Measurements from ENCODE around the gene TMEM239.
"Not testable (repeated sequence)": the region's sequence is repeated elsewhere in the genome, so short reads cannot be mapped to it uniquely, and the experiment has no call there.

TMEM239 gene

DNA sequence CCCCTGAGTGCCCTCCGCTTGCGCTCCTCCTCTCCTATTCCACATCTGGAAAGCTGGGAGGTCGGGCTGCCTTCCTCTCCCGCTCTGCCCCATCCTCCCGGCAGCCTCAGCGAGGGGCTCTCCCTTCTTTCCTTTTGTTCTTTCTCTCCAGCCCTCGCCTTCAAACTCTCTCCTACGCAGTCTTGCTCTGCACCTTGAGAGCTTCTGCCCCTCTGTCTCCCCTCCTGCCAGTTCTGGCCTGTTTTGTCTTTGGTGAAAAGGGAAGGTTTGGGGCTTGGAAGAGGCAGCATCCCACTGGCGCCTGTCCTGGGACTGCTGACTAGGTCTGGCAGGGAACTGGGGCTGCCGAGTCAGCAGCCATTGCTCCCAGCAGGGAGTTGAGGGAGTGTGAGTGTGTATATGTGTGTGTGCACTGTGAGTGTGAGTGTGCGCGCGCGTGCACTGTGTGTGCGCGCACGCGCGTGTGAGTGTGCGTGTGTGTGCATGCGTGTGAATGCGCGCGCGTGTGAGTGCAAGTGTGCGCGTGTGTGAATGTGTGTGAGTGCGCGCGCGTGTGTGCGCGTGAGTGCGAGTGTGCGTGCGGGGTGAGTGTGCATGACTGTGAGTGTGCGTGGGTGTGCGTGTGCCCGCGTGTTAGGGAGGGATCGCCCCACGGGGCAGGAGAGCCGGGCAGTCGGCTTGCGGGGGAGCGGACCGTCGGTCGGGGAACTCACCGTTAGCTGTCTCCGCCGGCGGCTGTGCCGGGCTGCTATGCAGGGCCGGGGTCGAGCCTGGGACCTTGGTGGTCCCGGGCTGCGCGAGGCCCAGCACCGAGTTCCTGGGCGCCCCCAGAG, 16.3 kb upstream of the TMEM239 start:
- no peak for DNase-seq

DNA sequence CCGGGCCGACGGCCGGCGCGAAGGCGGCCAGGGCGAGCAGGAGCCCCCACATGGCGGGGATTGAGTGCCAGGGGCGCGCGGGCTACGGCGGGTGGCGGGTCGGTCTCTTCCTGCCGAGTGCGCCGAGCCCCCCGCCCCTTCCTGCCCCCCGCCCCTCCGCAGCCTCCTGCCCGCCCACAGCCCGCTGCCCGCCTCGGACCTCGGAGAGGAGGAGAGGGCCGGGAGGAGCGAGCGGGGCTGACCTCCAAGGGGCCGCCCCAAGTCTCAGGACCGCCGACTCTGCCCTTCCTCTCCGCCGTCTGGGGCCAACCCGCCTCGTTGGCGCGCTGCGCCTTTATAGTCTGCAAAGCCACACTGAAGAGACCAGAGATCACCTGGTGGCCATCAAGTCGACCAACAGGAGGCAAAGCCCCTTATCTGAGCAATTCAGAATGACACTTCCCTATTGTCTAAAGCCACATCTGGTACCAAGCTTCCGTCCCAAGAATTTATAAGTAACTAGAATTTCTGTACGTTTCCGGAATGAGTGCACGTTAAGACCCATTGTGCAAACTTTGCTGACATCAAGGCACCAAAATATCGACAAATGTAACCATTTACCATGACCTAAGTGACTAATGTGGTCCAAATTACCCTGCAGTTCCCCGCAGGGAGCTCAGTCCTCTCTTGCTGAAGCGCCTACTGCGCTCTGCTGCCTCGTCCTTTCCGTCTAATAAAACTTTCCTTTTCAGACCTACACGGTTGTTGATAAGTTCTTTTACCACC, 15.5 kb upstream of the TMEM239 start, which contains the start of gene CPXM1:
CPXM1 (minus strand) TSS at position 107 of the 765 bp plus-strand sequence; CDS start at position 52, 55 bp downstream.
- DNase-seq = no peak

DNA sequence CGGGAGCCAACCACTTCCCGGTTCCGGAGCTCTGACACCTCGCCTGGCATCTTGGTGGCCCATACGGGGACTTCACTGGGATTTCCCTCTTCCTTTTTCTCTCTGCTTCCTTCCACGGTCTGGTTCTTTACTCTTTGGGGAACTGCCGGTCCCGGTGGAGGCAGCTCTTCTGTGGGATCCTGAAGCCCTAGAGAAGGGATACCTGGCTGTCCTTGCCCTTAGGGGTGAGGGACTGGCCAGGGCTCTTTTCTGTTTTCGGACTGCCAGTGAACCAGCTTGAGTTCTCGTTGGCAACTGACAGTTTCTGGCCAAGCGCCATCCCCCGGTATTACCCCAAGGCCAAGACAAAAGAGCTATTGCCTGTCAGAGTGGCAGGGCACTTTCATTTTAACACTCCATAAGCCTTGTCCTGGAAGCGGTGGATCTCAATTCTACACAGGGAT, 14.9 kb upstream of the TMEM239 start:
- DNase-seq = no peak

DNA sequence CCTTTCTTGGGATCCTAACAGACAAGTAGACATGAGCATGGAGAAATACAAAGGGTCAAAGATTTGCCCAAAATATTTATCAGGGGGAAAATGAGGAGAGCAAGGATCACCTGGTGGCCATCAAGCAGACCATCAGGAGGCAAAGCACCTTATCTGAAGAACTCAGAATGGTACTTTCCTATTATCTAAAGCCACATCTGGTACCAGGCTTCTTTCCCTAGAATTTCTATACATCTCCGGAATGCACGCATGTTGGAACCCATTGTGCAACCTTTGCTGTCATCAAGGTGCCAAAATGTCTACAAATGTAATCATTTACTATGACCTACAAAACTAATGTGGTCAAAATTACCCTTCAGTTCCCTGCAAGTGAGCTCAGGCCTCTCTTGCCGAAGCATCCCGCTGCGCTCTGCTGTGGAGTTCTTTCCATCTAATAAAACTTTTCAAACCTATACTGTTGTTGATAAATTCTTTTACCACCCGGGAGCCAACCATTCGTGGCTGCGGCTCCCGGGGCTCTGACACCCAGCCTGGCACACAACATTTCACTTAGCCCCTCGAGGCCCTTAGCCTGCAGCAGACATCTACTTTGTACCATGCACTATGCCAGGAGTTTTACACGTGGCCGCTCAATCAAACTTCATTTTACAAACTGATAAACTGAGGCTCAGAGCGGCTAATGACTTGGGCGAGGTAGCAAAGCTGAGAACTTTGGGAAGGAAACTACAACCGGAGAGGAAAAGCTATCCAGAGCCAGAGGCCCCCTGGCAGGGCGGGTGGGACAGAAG, 11.9 kb upstream of the TMEM239 start:
- DNase-seq = no peak

DNA sequence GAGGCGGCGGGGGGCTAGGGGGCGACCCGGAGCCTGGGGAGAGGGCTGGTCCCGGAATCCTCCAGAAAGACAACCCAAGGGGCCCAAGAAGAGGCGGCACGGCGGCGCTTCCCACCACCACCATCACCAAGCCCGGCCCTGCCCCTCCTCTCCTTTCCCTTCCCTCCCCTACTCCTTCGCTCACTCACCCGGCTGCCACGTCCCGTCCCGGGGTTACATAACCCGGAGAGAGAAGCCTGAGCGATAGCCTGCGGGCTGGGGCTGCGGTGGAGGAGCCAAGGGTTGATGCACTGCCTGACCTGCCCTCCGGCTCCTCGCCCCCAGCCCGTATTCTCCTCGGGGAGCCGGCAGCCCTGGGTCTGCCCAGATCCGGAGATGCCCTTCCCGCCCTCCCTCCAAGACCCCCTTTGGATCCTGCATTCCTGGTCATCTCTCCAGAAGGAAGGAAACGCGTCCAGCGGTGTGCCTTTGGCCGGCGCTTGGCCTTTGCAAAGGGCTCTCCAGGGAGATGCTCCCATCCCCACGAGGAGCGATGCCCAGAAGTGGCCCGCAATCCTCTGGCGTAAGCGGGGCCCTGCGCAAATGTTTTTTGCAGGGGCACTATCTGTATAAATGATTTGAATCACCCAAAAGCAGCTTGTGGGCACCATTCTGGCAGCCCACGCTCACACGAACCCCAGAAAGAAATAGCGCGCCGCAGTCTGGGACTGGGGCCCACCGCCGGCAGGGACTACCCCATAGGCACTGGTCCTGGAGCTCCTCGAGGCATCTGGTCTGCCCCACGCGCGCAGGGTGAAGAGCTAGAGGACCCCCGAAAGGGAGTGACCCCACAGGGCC, 11.1 kb upstream of the TMEM239 start:
- DNase-seq = no peak

DNA sequence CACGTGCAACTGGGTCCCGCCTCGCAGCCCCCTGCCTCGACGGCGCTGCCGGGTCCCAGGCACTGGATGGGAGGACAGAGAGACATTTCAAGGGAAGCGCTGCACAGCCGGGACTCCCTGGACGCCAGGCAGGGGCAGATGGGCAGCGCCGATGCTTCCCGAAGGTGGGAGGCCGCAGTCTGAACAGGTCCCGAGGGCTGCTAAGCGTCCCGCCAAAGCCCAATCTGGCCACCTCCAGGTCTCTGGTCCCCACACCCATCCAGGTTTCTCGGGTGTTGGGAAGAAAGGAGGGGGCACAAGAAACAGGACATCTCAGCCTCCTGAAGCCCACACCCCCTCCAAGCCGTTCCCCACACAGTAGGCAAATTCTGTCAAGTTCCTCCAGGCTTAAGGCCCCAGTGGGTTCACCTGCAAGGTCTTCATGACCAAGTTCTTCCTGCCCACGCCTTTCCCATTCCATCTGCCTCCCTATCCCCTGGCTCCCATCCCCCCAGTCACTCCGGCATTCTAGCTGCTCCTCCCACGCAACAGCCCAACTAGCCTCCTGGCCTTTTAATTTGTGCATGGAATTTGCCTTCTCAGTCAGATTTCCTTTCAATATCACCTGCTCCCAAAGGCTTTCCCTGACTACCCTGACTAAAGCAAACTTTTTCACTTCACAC, 10.3 kb upstream of the TMEM239 start:
- no peak for DNase-seq

DNA sequence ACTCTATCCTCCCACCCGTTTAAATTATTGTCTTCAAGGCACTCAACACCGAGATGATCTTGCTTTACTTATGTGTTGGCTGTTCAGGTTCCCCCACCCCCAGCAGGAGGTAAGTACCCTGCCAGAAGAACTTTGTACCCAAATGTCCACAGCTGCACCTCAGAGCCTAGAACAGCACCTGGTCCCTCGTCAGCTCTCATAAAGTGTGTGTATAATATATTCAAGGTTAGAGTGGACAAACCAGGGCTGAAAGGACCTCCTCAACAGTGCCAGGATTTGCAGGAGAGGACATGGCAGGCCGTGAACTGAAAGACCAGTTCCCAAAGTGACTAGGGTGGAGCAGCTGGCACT, 9.8 kb upstream of the TMEM239 start:
- DNase-seq = no peak

DNA sequence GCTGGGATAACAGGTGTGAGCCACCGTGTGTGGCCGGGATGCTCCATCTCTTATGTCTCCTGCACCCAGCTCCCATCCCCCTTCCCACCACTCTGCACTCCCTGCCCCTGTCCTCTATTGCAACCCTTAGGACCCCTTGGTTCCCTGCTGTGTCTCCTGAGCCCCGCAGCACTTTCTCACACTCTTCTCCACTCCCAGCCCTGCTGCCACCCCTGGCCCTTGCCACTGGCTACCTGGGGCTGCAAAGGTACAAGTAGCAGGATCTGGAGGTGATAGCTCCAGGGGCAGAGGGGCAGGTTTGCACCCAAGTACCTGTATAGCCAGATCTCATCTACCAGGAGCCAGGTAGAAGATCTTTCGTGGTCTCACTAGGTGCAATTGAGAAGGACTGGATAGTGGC, 9.1 kb upstream of the TMEM239 start:
- DNase-seq = no peak

DNA sequence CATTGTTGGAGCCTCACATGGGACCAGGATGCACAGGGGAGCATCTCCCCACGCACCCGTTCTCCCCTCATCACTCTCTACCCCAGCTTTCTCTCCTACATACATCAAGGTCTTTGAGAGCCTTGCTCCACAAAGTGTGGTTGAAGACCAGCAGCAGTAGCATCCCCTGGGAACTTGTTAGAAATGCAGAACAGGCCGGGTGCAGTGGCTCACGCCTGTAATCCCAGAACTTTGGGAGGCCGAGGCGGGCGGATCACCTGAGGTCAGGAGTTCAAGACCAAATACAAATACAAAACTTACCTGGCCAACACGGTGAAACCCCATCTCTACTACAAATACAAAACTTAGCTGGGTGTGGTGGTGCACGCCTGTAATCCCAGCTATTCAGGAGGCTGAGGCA, 8.2 kb upstream of the TMEM239 start:
- DNase-seq = not testable (repeated sequence)

DNA sequence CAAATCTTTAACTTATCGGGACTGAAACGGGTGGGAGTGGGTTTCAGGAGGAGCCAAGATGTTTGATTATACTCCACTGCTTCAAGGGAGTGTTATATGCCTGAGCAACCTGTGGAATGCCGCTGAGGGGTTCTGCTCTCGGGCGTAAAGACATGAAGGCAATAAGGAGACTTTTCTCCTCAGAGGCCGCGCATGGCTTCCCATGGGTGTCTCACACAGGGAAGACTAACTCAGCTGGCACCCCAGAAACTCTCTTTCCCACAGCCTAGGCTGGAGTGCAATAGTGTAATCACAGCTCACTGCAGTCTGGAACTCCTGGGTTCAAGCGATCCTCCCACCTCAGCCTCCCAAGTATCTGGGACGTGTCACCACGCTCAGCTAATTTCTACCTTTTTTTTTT, 6.5 kb upstream of the TMEM239 start:
- no peak for DNase-seq

DNA sequence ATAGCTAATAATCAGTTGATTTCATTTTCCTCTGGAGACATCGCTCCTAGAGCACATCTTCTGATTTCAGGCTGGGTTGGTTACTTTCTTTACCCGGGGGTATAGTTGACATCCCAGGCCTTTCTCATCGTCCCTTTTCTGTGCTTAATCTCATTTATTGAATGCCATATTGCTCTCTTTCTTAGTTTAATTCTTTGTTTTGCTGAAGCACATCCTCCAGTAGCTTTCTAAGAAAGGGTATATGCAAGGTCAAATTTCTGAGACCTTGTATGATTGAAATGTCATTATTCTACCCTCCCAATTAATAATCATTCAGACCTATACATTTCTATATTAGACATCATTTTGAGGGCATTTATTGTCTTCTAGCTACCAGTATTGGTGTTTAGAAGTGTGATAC, 4.0 kb upstream of the TMEM239 start:
- DNase-seq = no peak

DNA sequence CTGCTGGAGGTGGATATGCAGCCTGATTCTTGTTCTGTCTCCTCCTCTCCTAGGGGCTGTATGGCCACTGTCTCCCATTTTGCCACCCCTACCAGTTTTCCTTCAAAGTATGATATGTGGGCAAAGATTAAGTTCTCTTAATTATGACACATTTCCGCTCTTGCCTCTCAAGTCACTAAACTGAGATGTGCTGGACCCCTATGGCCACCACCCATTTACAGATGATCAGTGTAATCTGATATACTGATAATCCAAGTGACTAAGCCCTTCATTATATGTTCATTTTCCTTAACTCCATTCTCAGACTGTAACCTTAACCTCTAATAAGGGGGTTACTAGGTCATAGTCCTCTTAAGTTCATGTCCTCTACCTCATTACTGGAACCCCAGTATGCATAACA, 2.1 kb upstream of the TMEM239 start:
- DNase-seq = no peak

DNA sequence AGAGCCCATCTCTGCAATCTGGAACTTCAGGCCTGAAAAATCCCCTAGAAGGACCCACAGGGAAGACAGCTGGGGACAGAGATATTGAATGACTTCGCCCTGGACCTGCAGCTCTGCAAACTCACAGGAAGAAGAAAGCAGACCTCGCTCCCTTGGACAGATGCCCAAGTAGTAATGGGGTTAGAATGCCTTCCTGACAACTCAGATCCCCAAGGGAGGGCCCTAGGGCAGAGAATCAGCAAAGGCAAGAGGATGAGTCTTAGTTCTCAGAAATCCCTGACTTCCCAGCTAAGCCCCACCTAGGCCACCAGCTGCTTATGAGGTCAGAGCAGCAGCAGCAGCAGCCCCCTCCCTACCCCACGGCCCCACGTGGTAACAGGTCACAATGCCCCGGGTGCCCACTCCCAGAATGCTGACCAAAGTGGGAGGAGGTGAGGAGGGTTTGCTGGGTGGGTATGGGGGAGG, 1.5 kb upstream of the TMEM239 start, which contains the start of gene C20orf141:
C20orf141 (plus strand) TSS at position 401 of the 465 bp plus-strand sequence. CDS start 198 bp downstream, outside the sequence.
- DNase-seq = no peak

DNA sequence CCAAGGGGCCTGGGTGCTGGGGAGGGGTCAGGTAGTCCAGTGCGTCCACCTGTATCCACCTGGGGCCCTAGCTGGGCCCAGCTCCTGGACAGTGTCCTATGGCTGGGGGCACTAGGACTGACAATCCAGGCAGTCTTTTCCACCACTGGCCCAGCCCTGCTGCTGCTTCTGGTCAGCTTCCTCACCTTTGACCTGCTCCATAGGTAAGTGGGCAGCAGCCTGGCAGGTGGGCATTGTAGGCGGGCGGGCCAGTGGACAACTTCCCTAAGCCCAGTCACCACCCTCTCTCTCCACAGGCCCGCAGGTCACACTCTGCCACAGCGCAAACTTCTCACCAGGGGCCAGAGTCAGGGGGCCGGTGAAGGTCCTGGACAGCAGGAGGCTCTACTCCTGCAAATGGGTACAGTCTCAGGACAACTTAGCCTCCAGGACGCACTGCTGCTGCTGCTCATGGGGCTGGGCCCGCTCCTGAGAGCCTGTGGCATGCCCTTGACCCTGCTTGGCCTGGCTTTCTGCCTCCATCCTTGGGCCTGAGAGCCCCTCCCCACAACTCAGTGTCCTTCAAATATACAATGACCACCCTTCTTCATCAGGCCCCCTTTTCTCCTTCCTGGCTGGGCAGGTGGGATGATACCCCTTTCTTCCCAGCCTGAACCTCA, 793 bp upstream of the TMEM239 start:
- DNase-seq = no peak

DNA sequence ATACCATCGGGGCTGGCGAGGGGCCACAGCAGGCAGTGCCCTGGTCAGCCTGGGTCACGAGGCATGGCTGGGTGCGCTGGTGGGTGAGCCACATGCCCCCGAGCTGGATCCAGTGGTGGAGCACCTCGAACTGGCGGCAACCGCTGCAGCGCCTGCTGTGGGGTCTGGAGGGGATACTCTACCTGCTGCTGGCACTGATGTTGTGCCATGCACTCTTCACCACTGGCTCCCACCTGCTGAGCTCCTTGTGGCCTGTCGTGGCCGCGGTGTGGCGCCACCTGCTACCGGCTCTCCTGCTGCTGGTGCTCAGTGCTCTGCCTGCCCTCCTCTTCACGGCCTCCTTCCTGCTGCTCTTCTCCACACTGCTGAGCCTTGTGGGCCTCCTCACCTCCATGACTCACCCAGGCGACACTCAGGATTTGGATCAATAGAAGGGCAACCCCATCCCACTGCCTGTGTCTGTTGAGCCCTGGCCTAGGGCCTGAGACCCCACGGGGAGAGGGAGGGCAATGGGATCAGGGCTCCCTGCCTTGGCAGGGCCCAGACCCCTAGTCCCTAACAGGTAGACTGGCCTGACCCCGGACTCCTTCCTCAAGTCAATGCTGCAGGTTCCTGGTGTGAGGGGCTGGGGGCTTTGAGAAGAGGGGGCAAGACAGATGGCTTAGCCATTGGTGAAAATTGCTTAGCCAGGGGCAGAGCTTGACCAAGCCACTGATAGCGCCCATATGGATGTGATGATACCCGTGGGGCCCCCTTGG, 598 bp downstream of the TMEM239 start:
- DNase-seq = no peak

DNA sequence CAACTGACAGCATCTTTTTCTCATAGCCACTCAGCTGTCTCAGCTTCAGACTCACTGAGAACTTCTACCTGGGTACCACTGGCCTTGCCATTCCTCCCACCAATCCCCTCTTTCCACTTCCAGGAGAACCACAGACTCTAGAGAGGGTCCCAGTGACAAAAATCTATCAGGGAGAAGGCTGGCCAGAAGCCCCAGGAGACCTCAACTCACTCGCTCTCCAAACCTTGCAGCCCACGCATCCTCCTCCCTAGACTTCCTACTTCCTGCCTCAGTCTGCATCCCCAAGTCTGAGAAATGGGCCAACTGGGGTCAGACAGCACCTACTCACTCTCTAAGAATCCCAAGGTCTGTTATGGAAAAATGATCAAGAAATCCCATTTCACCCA, 1.2 kb downstream of the TMEM239 start:
- DNase-seq = no peak

DNA sequence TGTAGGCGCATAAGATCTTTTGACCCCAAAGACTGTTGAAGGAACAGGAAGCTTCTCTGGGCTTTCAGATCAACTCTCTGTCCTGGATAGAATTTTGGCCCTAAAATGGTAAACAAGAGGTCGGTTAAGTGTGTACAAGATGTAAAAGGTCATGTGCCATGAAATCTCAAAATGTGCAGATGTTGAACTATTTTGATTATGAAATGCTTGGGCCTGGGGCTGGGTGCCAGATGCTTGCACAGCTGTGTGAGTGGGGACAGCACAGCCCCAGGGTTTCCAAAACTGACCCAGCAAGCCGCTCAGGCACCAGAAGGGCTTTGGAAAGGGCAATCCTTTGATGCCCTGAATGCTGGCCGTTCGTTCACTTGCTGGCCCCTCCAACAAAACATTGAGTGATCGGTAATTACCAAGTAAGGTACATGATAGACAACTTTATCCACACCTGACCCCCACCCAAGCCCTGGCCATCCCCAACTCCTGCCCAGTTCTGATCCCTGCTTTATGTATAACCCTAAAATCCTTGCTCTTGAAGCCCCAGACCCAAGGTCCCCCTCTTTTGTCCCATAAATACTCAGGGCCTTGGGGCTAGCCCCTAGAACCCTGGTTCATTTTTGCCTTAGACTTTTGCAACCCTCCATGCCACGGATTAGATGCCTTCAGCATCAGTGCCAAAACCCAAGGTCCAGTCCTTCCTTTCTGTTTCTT, 1.9 kb downstream of the TMEM239 start:
- no peak for DNase-seq

DNA sequence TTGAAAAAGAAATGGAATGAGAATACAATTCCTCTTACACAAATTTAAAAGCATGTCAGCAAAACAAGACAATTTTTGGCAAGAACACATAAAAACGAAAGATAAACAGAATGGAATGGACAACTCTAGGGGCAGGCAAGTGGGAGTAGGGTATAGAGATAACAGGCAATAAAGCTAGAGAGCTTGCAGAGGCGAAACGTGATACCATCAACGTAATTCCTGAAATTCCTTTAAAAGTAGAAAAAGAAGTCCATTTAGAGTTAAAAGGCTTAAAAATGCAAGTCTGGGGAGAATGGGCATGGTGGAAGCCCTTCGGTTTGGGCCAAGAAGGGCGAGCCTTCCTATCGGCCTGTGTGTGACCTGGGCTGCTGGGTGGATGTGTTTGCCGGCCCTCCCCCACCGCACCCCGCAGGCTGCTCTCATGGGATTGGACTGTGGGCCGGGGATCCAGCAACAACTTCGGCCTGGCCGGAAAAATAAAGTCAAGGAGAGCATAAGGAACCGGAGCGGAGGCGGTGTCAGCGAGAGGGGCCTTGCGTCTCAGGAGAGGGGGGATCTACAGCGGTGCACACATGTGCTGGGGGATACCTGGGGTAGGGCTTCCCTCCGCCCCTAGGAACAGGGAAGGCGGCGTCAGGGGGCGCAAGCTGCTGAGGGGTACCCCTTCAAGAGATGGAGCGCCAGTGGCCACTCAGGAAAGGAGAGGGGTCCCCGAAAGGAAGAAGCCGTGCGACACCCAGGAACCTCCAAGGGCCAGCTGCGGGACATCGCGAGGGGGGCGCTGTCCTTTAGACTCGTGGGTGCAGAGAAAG, 4.1 kb downstream of the TMEM239 start:
- DNase-seq = no peak

Data from stimulated activated CD4-positive, alpha-beta T cell treated with anti-CD3 and anti-CD28 coated beads, Interleukin-4, amount 100 ng/mL, for 1 hour (primary cell).